IPS-18c (cell line): ENCODE results near the gene IPPK.

ENCODE experiments used
- H3K4me3 ChIP-seq: 2 replicates; pipeline ENCODE4 v1.7.0; 2013; ENCODE audit warnings: low read depth, mild to moderate bottlenecking, low read length, moderate library complexity; ENCODE audit not compliant: insufficient read depth
- H3K9me3 ChIP-seq: one replicate; pipeline ENCODE4 v1.6.1; 2013; ENCODE audit warnings: mild to moderate bottlenecking, low read length, moderate library complexity; ENCODE audit not compliant: control insufficient read depth, insufficient read depth

The IPPK gene

GRCh38 chr9:92648474-92648971 lies 21.4 kb downstream of the IPPK start:
- H3K4me3 ChIP-seq, result no peak overlapping the region
- H3K9me3 ChIP-seq, result no peaks in the 10 kb centered on the region

- H3K9me3 ChIP-seq, result no peaks in the 10 kb centered on the region
Measured at GRCh38 chr9:92647671-92648473, 22.1 kb downstream of the IPPK start.

GRCh38 chr9:92645041-92645440 lies 24.9 kb downstream of the IPPK start:
- no peak overlapping the region for H3K4me3 ChIP-seq
- no peaks in the 10 kb centered on the region for H3K9me3 ChIP-seq

More at GRCh38 chr9:92647671-92648473, 22.1 kb downstream of the IPPK start:
- H3K4me3 ChIP-seq, result no peak overlapping the region

- H3K4me3 ChIP-seq, result no peak overlapping the region
- H3K9me3 ChIP-seq, result no peaks in the 10 kb centered on the region
Measured at GRCh38 chr9:92644278-92644677, 25.7 kb downstream of the IPPK start.

GRCh38 chr9:92642564-92642963 lies 27.4 kb downstream of the IPPK start:
- Histone ChIP-seq H3K4me3 (no peak overlapping the region), H3K9me3 (no peaks in the 10 kb centered on the region)

- no peaks in the 10 kb centered on the region for H3K9me3 ChIP-seq
- H3K4me3 ChIP-seq, result no peak overlapping the region
Measured at GRCh38 chr9:92642041-92642451, 27.9 kb downstream of the IPPK start.

GRCh38 chr9:92641092-92641809 lies 28.7 kb downstream of the IPPK start:
- no peak overlapping the region for H3K4me3 ChIP-seq
- no peaks in the 10 kb centered on the region for H3K9me3 ChIP-seq

- Histone ChIP-seq H3K4me3 (no peak overlapping the region), H3K9me3 (no peaks in the 10 kb centered on the region)
Measured at GRCh38 chr9:92640398-92641091, 29.4 kb downstream of the IPPK start.

- H3K4me3 ChIP-seq, result no peak overlapping the region
- no peaks in the 10 kb centered on the region for H3K9me3 ChIP-seq
Measured at GRCh38 chr9:92639791-92640271, 30.1 kb downstream of the IPPK start.

- no peaks in the 10 kb centered on the region for H3K9me3 ChIP-seq
- H3K4me3 ChIP-seq, result no peak overlapping the region
Measured at GRCh38 chr9:92639124-92639523, 30.8 kb downstream of the IPPK start.

- no peaks in the 10 kb centered on the region for H3K9me3 ChIP-seq
- H3K4me3 ChIP-seq, result no peak overlapping the region
Measured at GRCh38 chr9:92638621-92639101, 31.3 kb downstream of the IPPK start.

GRCh38 chr9:92637886-92638620 lies 31.9 kb downstream of the IPPK start:
- no peak overlapping the region for H3K4me3 ChIP-seq
- H3K9me3 ChIP-seq, result no peaks in the 10 kb centered on the region

GRCh38 chr9:92637326-92637725 lies 32.6 kb downstream of the IPPK start:
- Histone ChIP-seq H3K4me3 (no peak overlapping the region), H3K9me3 (no peaks in the 10 kb centered on the region)

- no peaks in the 10 kb centered on the region for H3K9me3 ChIP-seq
- no peak overlapping the region for H3K4me3 ChIP-seq
Measured at GRCh38 chr9:92636627-92637026, 33.3 kb downstream of the IPPK start.

GRCh38 chr9:92635760-92636159 lies 34.2 kb downstream of the IPPK start:
- Histone ChIP-seq H3K9me3 (no peaks in the 10 kb centered on the region), H3K4me3 (no peak overlapping the region)

GRCh38 chr9:92634712-92635605 lies 35.0 kb downstream of the IPPK start:
- Histone ChIP-seq H3K4me3 (no peak overlapping the region), H3K9me3 (no peaks in the 10 kb centered on the region)
